Fibroblast of skin of left biceps (primary cell): ENCODE measurements around the gene C19orf85.
"Not testable (repeated sequence)": the region's sequence is repeated elsewhere in the genome, so short reads cannot be mapped to it uniquely, and the experiment has no call there.

ENCODE experiments used
- DNase-seq, 2 experiments: peaks; one replicate each; pipeline ENCODE4 v3.0.0-alpha.2; 2013; ENCODE audit warnings: low read depth in 2 of 2

Gene C19orf85

DNA sequence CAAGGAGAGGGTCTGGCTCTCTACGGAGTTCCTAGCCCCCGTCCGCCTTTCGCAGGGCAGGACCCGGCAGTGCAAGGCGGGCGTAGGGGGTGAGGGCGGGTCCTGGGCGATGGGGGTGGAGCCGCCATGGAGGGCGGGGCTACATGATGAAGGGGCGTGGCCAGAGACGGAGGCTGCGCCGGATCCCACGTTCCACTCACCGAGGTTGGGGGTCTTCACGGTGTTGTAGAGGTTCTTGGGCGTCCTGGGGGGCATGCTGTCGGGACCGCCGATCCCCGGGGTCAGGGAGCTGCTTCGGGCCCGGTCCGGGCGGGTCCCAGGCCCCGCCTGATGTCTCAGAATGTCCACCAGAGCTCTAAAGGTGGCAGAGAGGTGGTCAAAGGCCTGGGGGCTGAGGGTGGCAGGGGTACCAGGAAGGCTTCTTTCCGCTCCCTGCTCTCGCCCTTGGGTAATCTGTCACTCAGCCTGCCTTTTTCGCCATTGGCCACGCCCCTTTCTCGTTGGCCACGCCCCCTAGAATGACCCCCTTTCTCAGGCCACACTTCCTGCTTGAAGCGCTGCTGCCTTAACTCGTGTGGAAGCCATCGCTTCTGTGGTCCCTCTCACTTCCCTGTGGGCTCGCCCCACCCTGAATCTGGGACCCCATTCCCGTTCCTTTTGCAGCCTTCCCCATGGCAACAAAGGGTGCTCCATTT is 24.0 kb downstream of the C19orf85 start:
- DNase-seq: no peak

GRCh38 chr19:55439052-55439451 is 25.5 kb downstream of the C19orf85 start:
- DNase-seq: no peak

DNA sequence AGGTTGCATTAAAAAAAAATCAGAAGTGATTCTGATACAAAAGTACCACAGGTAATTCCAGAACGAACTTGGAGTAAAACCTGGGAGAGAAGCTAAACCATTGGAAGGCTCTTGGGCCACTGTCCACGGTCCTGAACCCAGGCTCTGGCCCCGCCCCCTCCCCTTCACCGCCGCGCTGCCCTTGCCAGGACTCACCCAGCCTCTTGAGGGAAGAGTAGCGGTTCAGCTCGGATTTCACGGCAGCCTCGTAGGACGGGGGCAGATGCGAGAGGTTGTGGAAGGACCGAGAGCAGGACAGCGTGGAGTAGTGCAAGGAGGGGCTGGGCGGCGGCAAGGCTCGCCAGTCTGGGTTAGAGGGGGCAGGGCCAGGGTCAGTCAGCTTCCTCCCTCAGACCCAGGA is 27.1 kb downstream of the C19orf85 start:
- no peak for DNase-seq

- no peak for DNase-seq
These were observed 27.7 kb downstream of the C19orf85 start for GRCh38 chr19:55436847-55437246.

GRCh38 chr19:55435020-55435419 is 29.5 kb downstream of the C19orf85 start:
- DNase-seq: no peak

DNA sequence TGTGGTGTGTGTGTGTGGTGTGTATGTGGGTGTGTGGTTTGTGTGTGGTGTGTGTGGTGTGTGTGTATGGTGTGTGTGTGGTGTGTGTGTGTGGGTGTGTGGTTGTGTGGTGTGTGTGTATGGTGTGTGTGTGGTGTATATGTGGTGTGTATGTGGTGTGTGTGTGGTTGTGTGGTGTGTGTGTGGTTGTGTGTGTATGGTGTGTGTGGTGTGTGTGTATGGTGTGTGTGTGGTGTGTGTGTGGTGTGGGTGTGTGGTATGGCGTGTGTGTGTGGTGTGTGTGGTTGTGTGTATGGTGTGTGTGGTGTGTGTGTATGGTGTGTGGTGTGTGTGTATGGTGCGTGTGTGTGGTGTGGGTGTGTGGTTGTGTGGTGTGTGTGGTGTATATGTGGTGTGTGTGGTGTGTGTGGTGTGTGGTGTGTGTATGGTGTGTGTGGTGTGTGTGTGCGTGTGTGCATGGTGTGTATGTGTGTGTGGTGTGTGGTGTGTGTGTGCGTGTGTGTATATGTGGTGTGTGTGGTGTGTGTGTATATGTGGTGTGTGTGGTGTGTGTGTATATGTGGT is 30.1 kb downstream of the C19orf85 start:
- no peak for DNase-seq

DNA sequence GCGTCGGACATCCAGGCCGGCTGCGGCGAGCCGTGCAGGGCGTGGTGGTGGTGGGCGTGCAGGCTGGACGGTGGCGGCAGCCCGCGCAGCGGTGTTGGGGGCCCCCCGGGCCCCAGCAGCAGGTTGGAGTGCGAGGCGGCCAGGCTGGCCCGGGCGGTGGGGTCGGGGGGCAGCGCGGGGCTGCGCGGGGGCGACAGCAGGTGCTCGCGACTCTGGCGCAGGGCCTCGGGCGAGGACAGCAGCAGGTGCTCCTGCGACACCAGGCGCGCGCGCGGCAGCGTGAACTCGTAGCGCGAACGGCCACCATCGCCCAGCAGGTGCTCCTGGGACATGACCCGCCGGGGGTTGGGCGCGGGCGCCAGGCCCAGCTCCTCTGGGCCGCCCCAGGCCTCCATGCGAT is 31.3 kb downstream of the C19orf85 start:
- DNase-seq: no peak

DNA sequence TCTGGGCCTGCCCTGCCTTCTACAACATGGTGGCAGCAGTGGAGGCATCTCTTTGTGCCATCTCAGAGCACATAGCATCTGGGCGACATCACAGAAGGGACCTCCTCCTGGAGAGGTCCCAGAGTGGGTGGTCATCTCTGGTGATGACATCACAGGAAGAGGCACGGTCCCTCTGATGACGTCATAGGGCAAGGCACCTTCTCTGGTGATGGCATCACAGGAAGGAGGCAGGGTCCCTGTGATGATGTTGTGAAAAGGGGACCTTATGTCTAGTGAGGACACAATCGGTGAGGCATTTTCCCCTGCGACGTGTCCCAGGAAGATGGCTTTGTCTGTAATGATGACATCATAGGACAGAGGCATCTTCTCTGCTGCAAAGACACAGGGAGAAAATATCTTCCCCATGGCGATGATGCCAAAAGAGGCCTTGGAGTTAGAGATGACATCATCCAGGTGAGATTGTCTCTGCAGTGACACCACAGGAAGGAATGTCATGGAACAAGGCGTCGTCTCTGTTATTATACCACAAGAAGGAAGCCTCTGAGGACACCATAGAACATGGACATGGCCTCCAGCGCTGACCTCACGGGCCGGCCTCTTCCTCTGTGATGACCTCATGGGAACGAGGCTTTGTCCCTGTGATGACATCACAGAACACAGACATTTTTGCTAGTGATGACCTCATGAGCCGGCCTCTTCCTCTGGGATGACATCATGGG is 32.2 kb downstream of the C19orf85 start:
- no peak for DNase-seq

- no peak for DNase-seq
These were observed 33.4 kb downstream of the C19orf85 start for GRCh38 chr19:55431183-55431582.

DNA sequence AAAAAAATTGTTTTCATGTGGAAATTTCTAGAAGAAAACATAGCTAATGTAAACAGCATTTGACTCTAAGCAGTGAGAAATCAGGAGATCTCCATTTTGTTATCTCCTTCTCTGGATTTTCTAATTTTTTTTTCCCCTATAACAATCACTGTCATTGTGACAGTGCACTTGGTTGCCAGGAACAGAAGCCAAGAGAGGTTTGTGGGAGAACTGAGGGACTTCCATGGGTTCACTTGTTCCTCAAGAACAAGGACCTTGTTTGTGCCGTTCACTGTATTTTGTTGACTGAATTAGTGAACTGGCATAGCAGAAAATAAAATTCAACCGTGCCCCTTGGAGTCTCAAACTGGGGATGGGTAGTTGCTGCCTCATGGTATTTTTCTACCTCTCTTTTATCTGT is 38.5 kb downstream of the C19orf85 start:
- DNase-seq: no peak

DNA sequence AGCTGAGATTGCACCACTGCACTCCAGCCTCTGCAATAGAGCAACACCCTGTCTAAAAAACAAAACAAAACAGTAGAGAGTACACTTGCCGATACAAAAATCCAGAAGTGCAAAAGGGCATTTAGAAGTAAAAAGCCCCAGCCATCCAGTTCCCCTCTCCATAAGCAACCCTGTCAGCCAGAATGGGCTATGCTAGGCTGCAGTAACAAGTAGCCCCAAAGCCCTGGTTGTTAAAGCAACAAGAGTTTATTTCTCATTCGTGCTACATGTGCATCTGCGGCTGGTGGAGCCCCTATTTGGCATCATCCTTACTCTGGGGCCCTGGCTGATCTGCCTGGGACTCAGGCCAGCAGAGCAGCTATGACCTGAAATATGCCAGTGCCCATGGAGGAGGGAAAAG is 40.0 kb downstream of the C19orf85 start:
- no peak for DNase-seq

- no peak for DNase-seq
These were observed 41.1 kb downstream of the C19orf85 start for GRCh38 chr19:55423225-55424005.

GRCh38 chr19:55421281-55421680 is 43.3 kb downstream of the C19orf85 start:
- not testable (repeated sequence) for DNase-seq

DNA sequence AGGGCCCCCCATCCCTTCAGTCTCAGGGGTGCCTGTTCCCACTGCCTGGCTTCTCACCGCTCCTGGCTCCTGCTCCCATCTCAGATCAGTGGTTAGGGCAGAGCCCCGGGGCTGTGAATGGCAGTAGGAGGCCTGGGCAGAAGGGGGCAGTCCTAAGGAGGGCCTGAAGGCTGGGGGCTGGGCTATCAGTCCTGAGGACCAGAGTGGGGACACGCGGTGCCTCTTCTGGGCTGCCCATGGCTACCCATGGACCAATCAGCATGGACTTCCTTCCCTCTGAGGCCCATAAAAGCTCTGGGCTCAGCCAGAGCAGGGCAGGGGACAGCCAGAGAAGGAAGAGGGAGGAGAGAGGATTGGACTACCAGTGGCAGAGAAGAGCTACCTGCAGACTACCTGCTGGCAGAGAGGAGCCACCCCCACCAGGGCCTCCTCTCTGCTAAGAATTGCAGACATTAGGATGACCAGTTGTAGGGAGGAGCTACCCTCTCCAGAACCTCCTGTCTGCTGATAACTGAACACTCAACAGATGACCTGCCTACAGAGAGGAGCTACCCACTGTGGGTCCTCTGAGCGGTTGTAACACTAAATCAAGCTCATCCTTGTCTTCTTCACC is 44.8 kb downstream of the C19orf85 start:
- DNase-seq: no peak

DNA sequence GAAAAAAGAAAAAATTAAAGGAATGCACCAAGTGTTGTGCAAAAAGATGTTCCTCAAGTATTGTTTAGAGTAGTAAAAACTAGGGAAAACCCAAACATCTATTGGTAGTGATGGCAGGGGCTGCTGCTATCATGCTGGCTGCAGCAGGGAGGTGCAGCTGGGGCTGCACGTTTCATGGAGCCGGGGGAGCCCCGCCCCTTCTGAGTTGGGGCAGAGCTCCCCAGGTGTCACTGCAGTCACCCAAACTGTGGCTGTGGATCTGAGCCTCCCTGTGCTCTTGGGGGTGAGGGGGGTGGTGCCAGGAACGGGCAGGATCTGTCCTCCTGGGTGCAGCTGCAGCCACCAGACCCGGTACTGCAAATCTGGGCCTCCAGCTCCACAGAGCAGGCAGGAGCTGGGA is 45.4 kb downstream of the C19orf85 start:
- DNase-seq: no peak

DNA sequence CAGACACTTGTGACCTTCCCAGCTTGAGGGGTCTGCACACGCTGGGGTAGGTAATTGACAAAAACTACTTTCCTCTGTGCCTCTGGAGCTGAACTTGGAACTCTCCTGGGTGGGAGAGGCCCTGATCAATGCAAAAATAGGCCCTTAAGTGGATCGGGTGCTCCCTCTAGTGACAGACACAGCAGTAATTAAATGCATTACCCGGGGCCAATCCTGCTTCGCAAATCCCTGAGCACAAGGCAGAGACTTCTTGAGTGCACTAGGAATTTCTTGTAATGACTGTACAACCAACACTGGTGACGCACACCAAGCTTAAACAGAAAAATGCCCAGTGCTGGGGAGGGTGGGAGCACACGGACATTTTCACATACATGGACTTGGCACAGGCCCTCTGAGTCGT is 46.4 kb downstream of the C19orf85 start:
- DNase-seq: peak; percentile 41 to 51
